Measurements from ENCODE around the gene CLCA2.

CLCA2 gene

DNA sequence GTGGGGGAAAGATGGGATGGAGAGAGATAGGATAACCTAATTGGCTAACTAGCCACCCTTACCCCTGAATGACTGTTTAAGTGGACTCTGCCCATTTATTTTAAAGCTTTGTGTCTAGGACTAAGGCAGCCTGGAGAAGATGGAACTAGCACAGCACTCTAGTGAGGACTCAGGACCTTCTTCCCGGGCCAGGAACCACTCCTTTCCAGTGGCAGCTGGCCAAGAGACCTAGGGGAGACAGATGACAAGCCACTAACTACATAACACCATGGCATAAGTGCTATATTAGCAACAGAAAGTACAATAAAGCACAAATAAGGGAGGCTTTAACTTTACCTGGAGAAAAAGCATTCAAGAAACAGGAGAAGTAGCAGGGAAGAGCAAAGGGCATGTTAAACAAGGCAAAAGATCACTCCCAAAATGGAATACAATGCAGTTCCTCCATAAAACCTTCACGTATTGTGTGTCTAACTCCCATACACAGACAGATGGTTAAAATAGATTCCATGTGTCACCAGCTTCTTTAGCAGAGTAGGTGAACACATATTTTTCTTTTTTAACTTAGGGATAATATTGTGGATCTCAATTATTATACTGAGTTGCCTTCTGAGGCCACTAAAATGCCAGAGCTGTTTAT is 65.4 kb downstream of the CLCA2 start (continued):
- TF ChIP-seq, protein P1, sequence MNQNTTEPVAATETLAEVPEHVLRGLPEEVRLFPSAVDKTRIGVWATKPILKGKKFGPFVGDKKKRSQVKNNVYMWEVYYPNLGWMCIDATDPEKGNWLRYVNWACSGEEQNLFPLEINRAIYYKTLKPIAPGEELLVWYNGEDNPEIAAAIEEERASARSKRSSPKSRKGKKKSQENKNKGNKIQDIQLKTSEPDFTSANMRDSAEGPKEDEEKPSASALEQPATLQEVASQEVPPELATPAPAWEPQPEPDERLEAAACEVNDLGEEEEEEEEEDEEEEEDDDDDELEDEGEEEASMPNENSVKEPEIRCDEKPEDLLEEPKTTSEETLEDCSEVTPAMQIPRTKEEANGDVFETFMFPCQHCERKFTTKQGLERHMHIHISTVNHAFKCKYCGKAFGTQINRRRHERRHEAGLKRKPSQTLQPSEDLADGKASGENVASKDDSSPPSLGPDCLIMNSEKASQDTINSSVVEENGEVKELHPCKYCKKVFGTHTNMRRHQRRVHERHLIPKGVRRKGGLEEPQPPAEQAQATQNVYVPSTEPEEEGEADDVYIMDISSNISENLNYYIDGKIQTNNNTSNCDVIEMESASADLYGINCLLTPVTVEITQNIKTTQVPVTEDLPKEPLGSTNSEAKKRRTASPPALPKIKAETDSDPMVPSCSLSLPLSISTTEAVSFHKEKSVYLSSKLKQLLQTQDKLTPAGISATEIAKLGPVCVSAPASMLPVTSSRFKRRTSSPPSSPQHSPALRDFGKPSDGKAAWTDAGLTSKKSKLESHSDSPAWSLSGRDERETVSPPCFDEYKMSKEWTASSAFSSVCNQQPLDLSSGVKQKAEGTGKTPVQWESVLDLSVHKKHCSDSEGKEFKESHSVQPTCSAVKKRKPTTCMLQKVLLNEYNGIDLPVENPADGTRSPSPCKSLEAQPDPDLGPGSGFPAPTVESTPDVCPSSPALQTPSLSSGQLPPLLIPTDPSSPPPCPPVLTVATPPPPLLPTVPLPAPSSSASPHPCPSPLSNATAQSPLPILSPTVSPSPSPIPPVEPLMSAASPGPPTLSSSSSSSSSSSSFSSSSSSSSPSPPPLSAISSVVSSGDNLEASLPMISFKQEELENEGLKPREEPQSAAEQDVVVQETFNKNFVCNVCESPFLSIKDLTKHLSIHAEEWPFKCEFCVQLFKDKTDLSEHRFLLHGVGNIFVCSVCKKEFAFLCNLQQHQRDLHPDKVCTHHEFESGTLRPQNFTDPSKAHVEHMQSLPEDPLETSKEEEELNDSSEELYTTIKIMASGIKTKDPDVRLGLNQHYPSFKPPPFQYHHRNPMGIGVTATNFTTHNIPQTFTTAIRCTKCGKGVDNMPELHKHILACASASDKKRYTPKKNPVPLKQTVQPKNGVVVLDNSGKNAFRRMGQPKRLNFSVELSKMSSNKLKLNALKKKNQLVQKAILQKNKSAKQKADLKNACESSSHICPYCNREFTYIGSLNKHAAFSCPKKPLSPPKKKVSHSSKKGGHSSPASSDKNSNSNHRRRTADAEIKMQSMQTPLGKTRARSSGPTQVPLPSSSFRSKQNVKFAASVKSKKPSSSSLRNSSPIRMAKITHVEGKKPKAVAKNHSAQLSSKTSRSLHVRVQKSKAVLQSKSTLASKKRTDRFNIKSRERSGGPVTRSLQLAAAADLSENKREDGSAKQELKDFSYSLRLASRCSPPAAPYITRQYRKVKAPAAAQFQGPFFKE (tag by site-specific recombination; IDR thresholded peaks at IDR 0.05; ENCODE audit: borderline replicate concordance), result no peak
- TF ChIP-seq ZNF791 (tag by site-specific recombination; IDR thresholded peaks at IDR 0.05), result no peak
- TF ChIP-seq ZNF621 (tag by site-specific recombination; IDR thresholded peaks at IDR 0.05), result no peak
- TF ChIP-seq, protein P2, sequence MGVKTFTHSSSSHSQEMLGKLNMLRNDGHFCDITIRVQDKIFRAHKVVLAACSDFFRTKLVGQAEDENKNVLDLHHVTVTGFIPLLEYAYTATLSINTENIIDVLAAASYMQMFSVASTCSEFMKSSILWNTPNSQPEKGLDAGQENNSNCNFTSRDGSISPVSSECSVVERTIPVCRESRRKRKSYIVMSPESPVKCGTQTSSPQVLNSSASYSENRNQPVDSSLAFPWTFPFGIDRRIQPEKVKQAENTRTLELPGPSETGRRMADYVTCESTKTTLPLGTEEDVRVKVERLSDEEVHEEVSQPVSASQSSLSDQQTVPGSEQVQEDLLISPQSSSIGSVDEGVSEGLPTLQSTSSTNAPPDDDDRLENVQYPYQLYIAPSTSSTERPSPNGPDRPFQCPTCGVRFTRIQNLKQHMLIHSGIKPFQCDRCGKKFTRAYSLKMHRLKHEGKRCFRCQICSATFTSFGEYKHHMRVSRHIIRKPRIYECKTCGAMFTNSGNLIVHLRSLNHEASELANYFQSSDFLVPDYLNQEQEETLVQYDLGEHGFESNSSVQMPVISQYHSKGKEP (tag by site-specific recombination; IDR thresholded peaks at IDR 0.05), result no peak
- TF ChIP-seq HOXA7 (CRISPR knock-in tag; IDR thresholded peaks at IDR 0.05; ENCODE audit: borderline replicate concordance), result no peak
- TF ChIP-seq ZXDB (tag by site-specific recombination; IDR thresholded peaks at IDR 0.05), result no peak
- no peak for TF ChIP-seq ZNF664 (tag by site-specific recombination; IDR thresholded peaks at IDR 0.05)
- no peak for TF ChIP-seq ZNF426 (tag by site-specific recombination; IDR thresholded peaks at IDR 0.05)
- no peak for TF ChIP-seq ZNF416 (tag by site-specific recombination; IDR thresholded peaks at IDR 0.05)
- TF ChIP-seq ZNF514 (tag by site-specific recombination; IDR thresholded peaks at IDR 0.05), result no peak
- TF ChIP-seq ZNF175 (tag by site-specific recombination; IDR thresholded peaks at IDR 0.05), result no peak
- TF ChIP-seq YY2 (tag by site-specific recombination; IDR thresholded peaks at IDR 0.05), result no peak

DNA sequence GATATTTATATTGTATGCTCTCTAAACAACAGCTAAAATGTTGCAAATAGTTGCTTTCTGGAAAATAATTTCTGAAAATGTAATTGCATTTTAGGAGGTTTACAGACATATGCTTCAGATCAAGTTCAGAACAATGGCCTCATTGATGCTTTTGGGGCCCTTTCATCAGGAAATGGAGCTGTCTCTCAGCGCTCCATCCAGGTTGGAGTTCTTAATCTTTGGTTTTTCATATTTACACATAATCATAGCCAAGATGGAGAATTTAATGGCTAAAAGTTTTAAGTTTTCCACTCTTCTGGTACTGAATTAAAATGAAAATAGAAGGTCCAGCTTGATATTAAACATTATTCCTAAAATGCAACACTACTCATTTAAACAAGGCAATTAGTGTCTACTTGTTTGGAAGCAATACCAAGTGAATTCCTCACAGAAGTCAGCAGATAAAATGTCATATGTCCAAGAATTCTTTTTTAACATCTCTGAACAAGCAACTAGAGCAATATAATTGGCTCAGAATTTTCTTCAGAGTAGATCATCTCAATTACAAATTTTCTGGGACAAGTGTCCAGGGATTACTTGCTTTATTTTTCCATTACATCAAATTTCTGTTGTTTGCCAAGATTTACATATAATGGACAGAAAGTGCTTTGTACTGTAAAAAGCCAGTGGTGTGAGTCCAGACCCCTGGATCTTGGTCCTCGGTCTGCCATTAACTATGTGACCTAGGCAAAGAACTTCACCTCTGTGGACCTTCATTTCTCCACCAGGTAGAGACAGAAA is 67.4 kb downstream of the CLCA2 start:
- POLR2A ChIA-PET, result no interaction called here
- no peak for TF ChIP-seq ZNF785 (tag by site-specific recombination; IDR thresholded peaks at IDR 0.05)
- TF ChIP-seq ZNF391 (tag by site-specific recombination; IDR thresholded peaks at IDR 0.05; ENCODE audit: borderline replicate concordance, low read depth), result no peak
- no peak for TF ChIP-seq GLI2 (tag by site-specific recombination; IDR thresholded peaks at IDR 0.05; ENCODE audit: borderline replicate concordance, low read depth)
- CTCF ChIA-PET, result interaction anchor here (0.8 to 3.2 kb wide), 4 partner anchors 9 to 111 kb away, joined by 3 to 35 read pairs (median 4); no protein-coding TSS in a partner anchor
- Histone ChIP-seq H3K27ac (ENCODE audit: extremely low read depth, low read depth, low read length) (no peak overlapping the region), H3K9me3 (ENCODE audit: control insufficient read depth, insufficient read depth, low read depth, low read length) (no peaks in the 10 kb centered on the region), H3K4me1 (ENCODE audit: control insufficient read depth, insufficient read depth, low read length) (no peaks in the 10 kb centered on the region), H3K36me3 (ENCODE audit: control insufficient read depth in 2 of 2, insufficient read depth in 1 of 2, low read length in 2 of 2) (no peaks in the 10 kb centered on the region), H3K4me3 (ENCODE audit: low read depth, low read length) (no peak overlapping the region)

DNA sequence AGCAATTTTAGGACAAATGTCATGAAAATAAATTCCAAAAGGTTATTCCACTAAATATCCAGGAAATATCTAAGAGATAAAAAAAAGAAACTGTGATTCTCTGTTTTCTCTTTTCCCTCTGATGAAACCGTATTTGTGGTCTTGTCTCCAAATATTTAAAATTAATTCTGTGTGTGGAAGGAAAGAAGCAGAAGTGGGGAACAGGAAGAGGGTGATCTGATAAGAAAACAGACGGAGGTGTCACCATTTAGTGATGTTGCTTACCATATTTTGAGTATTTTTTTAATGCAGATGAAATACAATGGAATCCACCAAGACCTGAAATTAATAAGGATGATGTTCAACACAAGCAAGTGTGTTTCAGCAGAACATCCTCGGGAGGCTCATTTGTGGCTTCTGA is 74.3 kb downstream of the CLCA2 start:
- no peak for TF ChIP-seq GLI2 (tag by site-specific recombination; IDR thresholded peaks at IDR 0.05; ENCODE audit: borderline replicate concordance, low read depth)
- ChIA-PET CTCF (interaction anchor here (0.6 to 3.3 kb wide), 11 partner anchors 9 to 275 kb away, joined by 3 to 25 read pairs (median 3); no protein-coding TSS in a partner anchor), POLR2A (no interaction called here)
- Histone ChIP-seq H3K9me3 (ENCODE audit: control insufficient read depth, insufficient read depth, low read depth, low read length) (no peaks in the 10 kb centered on the region), H3K4me1 (ENCODE audit: control insufficient read depth, insufficient read depth, low read length) (no peaks in the 10 kb centered on the region), H3K27ac (ENCODE audit: extremely low read depth, low read depth, low read length) (no peak overlapping the region), H3K36me3 (ENCODE audit: control insufficient read depth in 2 of 2, insufficient read depth in 1 of 2, low read length in 2 of 2) (no peaks in the 10 kb centered on the region), H3K4me3 (ENCODE audit: low read depth, low read length) (no peak overlapping the region)
